Camera-type eye (tissue), 1 donor: ENCODE measurements around the gene CCL16. TPM values are rescaled to one million over a fixed set of nuclear protein-coding genes. Genes with fewer than 3 reads are reported as not detected.

Experiments
- total RNA-seq: library from RNA; depleted of rRNA; stranded (reverse); fragments of >200 nt; gene quantifications from one replicate; pipeline ENCODE4 v1.2.3, GENCODE V29; 2014

Gene CCL16, protein sequence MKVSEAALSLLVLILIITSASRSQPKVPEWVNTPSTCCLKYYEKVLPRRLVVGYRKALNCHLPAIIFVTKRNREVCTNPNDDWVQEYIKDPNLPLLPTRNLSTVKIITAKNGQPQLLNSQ
- not detected for total RNA-seq

DNA sequence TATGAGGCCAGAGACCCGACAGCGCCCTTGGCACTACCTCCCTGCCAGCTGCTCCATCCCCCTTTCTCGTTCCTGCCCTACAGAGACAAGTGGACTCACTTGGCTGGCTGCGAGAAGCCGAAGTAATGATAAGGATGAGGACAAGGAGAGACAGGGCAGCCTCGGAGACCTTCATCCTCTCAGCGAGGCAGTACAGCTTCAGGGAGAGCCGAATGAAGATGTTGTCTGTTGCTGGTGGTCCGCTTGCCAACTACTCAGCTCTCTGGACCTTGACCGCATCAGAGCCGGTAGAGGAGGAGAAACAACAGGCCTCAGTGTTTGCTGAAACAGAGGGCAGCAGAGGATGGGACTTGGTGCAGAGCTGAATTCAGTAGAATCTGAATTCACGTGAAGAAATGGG, at the start of gene CCL16:
Gene CCL16, minus strand, starts transcription at position 252 of the 400 bp plus-strand sequence. Its CDS starts 77 bp downstream, at position 175.

DNA sequence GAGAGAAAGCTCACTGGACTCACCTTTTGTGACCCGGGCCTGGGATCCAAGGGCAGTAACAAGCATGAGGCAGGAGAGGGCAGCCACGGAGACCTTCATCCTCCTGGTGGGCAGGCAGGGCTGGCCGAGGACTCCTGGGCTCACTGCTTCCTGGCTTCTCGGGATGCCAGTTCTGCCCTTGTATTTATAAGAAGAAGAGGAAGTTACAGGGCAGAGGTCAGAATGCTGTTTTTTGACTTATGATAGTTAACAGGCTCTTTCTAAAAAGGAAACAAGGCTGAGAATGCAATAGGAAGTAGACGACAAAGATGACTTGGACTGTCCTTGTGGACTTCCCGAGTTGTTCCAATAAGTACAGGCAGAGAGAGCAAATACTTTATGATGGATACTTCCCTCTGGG, 36.5 kb upstream of the CCL16 start, which contains the start of gene CCL23:
Gene CCL23, minus strand, starts transcription at position 174 of the 400 bp plus-strand sequence. Its CDS starts 75 bp downstream, at position 99.

DNA sequence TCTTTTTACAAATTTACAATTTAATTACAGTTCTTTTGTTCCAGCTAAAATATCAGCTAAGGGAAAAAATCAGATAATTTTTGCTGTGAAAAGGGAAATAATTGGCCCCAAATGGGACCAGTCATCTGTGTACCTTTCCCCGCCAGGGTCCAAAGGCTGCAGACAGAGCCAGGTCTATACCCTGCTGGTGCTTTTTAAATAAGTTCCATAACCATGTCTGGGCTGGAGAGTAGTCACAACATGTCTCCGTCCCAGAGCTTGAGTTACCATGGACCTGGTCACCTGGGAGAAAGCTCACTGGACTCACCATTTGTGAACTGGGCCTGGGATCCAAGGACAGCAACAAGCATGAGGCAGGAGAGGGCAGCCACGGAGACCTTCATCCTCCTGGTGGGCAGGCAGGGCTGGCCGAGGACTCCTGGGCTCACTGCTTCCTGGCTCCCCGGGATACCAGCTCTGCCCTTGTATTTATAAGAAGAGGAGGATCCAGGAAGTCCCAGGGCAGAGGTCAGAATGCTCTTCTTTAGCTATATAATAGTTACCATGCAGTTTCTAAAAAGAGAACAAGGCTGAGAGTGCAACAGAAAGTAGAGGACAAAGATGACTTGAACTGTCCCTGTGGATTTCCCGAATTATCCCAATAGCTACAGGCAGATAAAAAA, 19.9 kb upstream of the CCL16 start, which contains the start of gene CCL15:
Gene CCL15, minus strand, starts transcription at position 444 of the 662 bp plus-strand sequence. Its CDS starts 61 bp downstream, at position 383.

DNA sequence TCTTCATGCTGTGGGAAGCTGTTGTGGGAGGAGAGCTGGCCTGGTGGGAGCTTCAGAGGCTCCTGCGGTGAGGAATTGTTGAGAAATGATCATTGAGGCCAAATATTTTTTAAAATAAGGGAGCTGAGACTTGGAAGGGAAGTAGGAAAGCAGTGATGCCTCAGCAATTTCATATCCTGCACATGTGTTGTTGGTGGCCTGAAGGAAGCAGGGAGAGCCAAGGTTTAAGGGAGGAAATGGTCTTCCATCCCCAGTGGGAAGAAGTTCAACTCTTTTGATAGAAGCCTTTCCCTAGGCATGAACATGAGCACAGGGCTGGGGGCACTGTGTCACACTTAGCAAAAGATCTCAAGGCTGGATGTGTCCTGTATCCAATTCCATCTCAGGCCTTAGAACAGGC, 5.3 kb upstream of the CCL16 start, which contains the start of gene CCL14:
Gene CCL14, minus strand, starts transcription at position 87 of the 400 bp plus-strand sequence. Its CDS starts 80 bp downstream, at position 7.

DNA sequence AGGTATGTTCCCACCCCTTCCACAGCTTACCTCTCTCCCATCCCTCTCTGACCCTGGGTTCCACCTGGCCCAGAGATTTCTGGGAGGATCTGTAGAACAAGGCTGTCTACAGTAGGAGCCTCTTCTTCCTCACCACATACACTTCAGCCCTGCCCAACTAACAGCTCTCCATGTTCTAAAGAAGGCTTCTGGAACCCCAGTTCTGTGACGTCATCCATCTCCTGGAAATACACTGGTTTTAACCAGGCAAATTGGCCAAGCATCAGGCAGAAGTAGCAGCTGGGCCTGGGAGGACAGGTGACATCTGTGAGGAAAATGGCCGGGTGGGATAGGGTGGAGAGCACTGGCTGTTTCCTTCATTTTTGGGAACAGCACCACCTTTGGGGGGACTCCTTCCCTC, 37.8 kb downstream of the CCL16 start, which contains the start of gene LYZL6:
Gene LYZL6, minus strand, starts transcription at position 177 of the 400 bp plus-strand sequence. CDS start 4,357 bp downstream, outside the sequence.

DNA sequence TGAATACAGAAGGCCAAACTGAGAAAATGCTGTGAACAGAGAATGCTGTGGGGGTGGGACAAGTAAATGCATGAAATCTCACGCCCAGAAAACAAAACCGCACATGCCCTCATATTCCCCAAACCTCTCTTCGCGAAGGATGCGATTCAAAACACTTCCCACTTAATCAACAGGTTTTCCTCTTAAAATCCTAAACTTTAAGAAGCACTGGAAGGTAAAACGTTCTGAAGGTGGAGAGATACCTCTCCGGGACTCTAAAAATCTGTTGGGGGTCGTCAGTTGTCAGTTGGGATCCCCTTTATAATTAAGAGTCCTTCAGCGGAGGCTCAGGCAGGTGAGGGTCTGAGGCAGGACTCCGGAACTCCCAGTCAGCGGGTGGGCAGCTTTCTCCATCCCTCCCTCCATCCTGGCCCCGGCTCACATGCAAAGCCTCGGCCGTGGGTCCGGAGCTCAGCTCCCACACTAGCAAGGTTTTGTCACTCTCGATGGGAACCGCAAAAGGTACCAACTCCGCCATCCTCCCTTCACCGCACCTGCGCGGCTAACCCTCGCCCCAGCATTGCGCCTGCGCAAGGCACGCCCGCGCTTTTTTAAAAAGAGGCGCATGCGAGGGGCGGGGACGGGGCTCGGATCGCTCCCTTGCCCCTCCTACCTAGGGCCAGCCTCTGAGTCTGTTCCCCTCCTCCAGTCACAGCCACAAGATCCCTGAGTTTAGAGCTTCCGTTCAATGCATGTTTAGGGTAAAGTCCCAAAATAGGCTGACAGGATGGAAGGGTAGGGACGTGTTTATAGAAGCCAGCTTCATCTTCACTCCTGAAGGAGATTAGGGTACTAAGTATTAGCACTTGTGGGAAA, 50.9 kb downstream of the CCL16 start, which contains the start of gene RDM1:
Gene RDM1, minus strand, starts transcription at position 563 of the 855 bp plus-strand sequence. Its CDS starts 46 bp downstream, at position 517.

Other genes starting within 250 kb of the CCL16 start
- 4.1 TPM for gene RASL10B, start 249.9 kb downstream of the CCL16 start, total RNA-seq
- 0.33 TPM for gene GAS2L2, start 228.3 kb downstream of the CCL16 start, total RNA-seq
- gene C17orf50, start 220.6 kb downstream of the CCL16 start, total RNA-seq: not detected
- gene MMP28, start 185.9 kb downstream of the CCL16 start, total RNA-seq: 4.2 TPM
- gene TAF15, start 172.0 kb downstream of the CCL16 start, total RNA-seq: 132 TPM
- gene HEATR9, start 112.6 kb downstream of the CCL16 start, total RNA-seq: not detected
- 2.1 TPM for gene CCL5, start 101.1 kb downstream of the CCL16 start, total RNA-seq
- gene RDM1, start 50.7 kb downstream of the CCL16 start, total RNA-seq: 0.99 TPM
- gene LYZL6, start 37.8 kb downstream of the CCL16 start, total RNA-seq: not detected
- 0.60 TPM for gene CCL14, start 5.2 kb upstream of the CCL16 start, total RNA-seq
- gene CCL15, start 20.1 kb upstream of the CCL16 start, total RNA-seq: not detected
- gene CCL23, start 36.5 kb upstream of the CCL16 start, total RNA-seq: not detected
- gene CCL18, start 82.8 kb upstream of the CCL16 start, total RNA-seq: not detected
- gene CCL3, start 108.6 kb upstream of the CCL16 start, total RNA-seq: 1.3 TPM
- gene CCL4, start 122.3 kb upstream of the CCL16 start, total RNA-seq: 2.3 TPM
- gene TBC1D3B, start 195.1 kb upstream of the CCL16 start, total RNA-seq: 4.7 TPM
- 0.49 TPM for gene CCL3L1, start 215.3 kb upstream of the CCL16 start, total RNA-seq
- 5.4 TPM for gene CCL4L2, start 229.6 kb upstream of the CCL16 start, total RNA-seq